K562 (cell line): ENCODE results near the gene MTFMT. TPM values are rescaled to one million over a fixed set of nuclear protein-coding genes. Genes with fewer than 3 reads are reported as not detected.
A peak's percentile ranks its signal among the peaks of the same experiment; 100 is the strongest.

Experiments
- ATAC-seq: fragments of 200-7000 bp; cut with Tn5 transposase; 3 replicates; pipeline ENCODE4 v1.9.1; 2020; ENCODE audit warnings: moderate library complexity
- BruUV-seq: library from RNA; stranded (reverse); fragments of 400-500 nt; replicated peaks from 2 replicates; lab custom pipeline; 2021; lab: Mats Ljungman, UMichigan
- CTCF ChIA-PET: fragments of 300-600 bp; formaldehyde crosslinking; extraction: SDS; loops from one replicate; lab custom pipeline; 2021; ENCODE audit warnings: low intra/inter-chr PET ratio; lab: Yijun Ruan, JAX
- POLR2A ChIA-PET: fragments of 300-600, 350-650 bp; sonication (Branson Sonifier 250); formaldehyde crosslinking; extraction: SDS; loops from one replicate; lab custom pipeline; 2021; ENCODE audit warnings: antibody characterized with exemption, inconsistent platforms; lab: Yijun Ruan, JAX
- DNase-seq, 4 experiments: peaks; one replicate each; pipeline versions ENCODE4 v3.0.0 to v3.0.0-alpha.2; 2011 to 2018; ENCODE audit warnings: low spot score in 3 of 4, mixed read lengths in 3 of 4; ENCODE audit errors: extremely low read depth in 1 of 4
- FAIRE-seq: peaks from 2 replicates; lab custom pipeline; 2011; peaks lifted over from hg19 to GRCh38; lab: Jason Lieb, UNC
- H2AFZ ChIP-seq: 2 replicates; pipeline ENCODE4 v1.6.0; 2011; ENCODE audit warnings: low read depth, low read length, control low read depth, inconsistent platforms
- H3K27ac ChIP-seq: fragments of 200-600 bp; 3 replicates; pipeline ENCODE4 v1.8.0; 2011; ENCODE audit warnings: low read depth, mild to moderate bottlenecking, control low read depth, inconsistent platforms, low read length, moderate library complexity, mixed read lengths; ENCODE audit errors: extremely low read depth
- H3K27me3 ChIP-seq, 2 experiments: fragments of 300-600 bp in 1 of 2; 2 replicates in 1 of 2; 3 replicates in 1 of 2; pipeline versions ENCODE4 v1.6.0 to v1.8.0; 2011; ENCODE audit warnings: inconsistent platforms in 2 of 2, low read length in 2 of 2, mild to moderate bottlenecking in 1 of 2, mixed read lengths in 1 of 2, moderate library complexity in 1 of 2; ENCODE audit not compliant: control insufficient read depth in 2 of 2, insufficient read depth in 2 of 2
- H3K36me3 ChIP-seq: fragments of 300-600 bp; 3 replicates; pipeline ENCODE4 v1.8.0; 2011; ENCODE audit warnings: mild to moderate bottlenecking, low read length, inconsistent platforms; ENCODE audit not compliant: control insufficient read depth, insufficient read depth
- H3K4me1 ChIP-seq, 2 experiments: fragments of 200-600 bp in 1 of 2; replicated peaks in 1 of 2; 2 replicates in 1 of 2; 3 replicates in 1 of 2; pipeline versions ENCODE4 v1.5.1 to v1.8.0; 2011; ENCODE audit warnings: inconsistent platforms in 2 of 2, low read length in 2 of 2, mild to moderate bottlenecking in 1 of 2, mixed read lengths in 1 of 2, moderate library complexity in 1 of 2; ENCODE audit not compliant: control insufficient read depth in 2 of 2, insufficient read depth in 2 of 2
- H3K4me2 ChIP-seq: 2 replicates; pipeline ENCODE4 v1.6.1; 2011; ENCODE audit warnings: low read length, control low read depth, inconsistent platforms, mixed read lengths; ENCODE audit not compliant: insufficient read depth
- H3K4me3 ChIP-seq: fragments of 200-600 bp; sonication (generic), shearing (Covaris generic); 2 replicates; pipeline ENCODE4 v1.5.1; 2016; ENCODE audit warnings: control low read depth, inconsistent platforms
- H3K79me2 ChIP-seq: fragments of 200-600 bp; 3 replicates; pipeline ENCODE4 v1.8.0; 2011; ENCODE audit warnings: low read length, inconsistent platforms; ENCODE audit not compliant: control insufficient read depth, insufficient read depth
- H3K9ac ChIP-seq, 2 experiments: 2 replicates each; pipeline versions ENCODE4 v1.6.0 to v1.6.1; 2011; ENCODE audit warnings: low read depth in 2 of 2, low read length in 2 of 2, control low read depth in 1 of 2, inconsistent platforms in 1 of 2, mild to moderate bottlenecking in 1 of 2, mixed read lengths in 1 of 2; ENCODE audit not compliant: insufficient read depth in 1 of 2
- H3K9me1 ChIP-seq: one replicate; pipeline ENCODE4 v1.6.0; 2011; ENCODE audit warnings: inconsistent platforms, mild to moderate bottlenecking, low read length, moderate library complexity; ENCODE audit not compliant: control insufficient read depth, insufficient read depth
- H3K9me3 ChIP-seq: replicated peaks from 2 replicates; pipeline ENCODE4 v1.5.1; 2011; ENCODE audit warnings: low read depth, low read length, inconsistent platforms; ENCODE audit not compliant: control insufficient read depth, insufficient read depth
- H4K20me1 ChIP-seq: replicated peaks from 2 replicates; pipeline ENCODE4 v1.6.1; 2011; ENCODE audit warnings: low read length, inconsistent platforms, mixed read lengths; ENCODE audit not compliant: control insufficient read depth, insufficient read depth
- CEBPB ChIP-seq: fragments of 450-650 bp; IDR thresholded peaks from 2 replicates; pipeline ENCODE4 v1.6.1; 2016; ENCODE audit warnings: missing genetic modification characterization, missing compliant biosample characterization
- CEBPG ChIP-seq, 3 experiments: fragments of 200-800 bp in 1 of 3; sonication (Bioruptor generic) in 1 of 3; sonication (generic) in 1 of 3; formaldehyde crosslinking in 1 of 3; IDR thresholded peaks in 2 of 3; conservative IDR thresholded peaks in 1 of 3; 2 replicates each; pipeline versions ENCODE4 v1.6.1 to v1.8.0; 2016 to 2022; ENCODE audit warnings: missing compliant biosample characterization in 2 of 3, missing genetic modification characterization in 2 of 3, mild to moderate bottlenecking in 1 of 3, missing genetic modification reagents in 1 of 3
- MAFK ChIP-seq: IDR thresholded peaks from 2 replicates; pipeline ENCODE4 v1.6.1; 2011; ENCODE audit warnings: low read length, improper control_type of control experiment
- NCOA2 ChIP-seq, 2 experiments: fragments of 450-650 bp; IDR thresholded peaks; 2 replicates each; pipeline ENCODE4 v1.6.1; 2018; ENCODE audit warnings: mild to moderate bottlenecking in 2 of 2, moderate library complexity in 1 of 2; ENCODE audit not compliant: partially characterized antibody in 2 of 2
- TSC22D4 ChIP-seq: fragments of 450-650 bp; IDR thresholded peaks from 2 replicates; pipeline ENCODE4 v1.6.1; 2016; ENCODE audit warnings: missing genetic modification characterization, missing biosample characterization, control low read depth
- WGBS: fragments of 100-300 bp; shearing (Covaris generic); methylation state at CpG from one replicate; pipeline ENCODE4 v1.1.6; 2016; ENCODE audit warnings: low coverage, mixed read lengths; ENCODE audit not compliant: insufficient coverage; ENCODE audit errors: missing lambda C conversion rate; 5-methylcytosine and 5-hydroxymethylcytosine counted together
- in situ Hi-C: fragments of 300-500 bp; cut with MboI; formaldehyde crosslinking; loops from 4 replicates; pipeline ENCODE4 v1.15.0; 2018; ENCODE audit warnings: inconsistent platforms, mixed read lengths
- intact Hi-C: fragments of 100-400 bp; cut with micrococcal nuclease; formaldehyde crosslinking; loops from 2 replicates; pipeline ENCODE4 v1.14.2; 2022
- polyA plus RNA-seq, 8 experiments: library from polyadenylated mRNA; depleted of rRNA in 4 of 8; stranded (reverse) in 5 of 8; unstranded in 3 of 8; fragments of >200 nt; fragmentation: Nextera tagmentation in 2 of 8; fragmentation: Illumina TruSeq in 1 of 8; extraction: Ambion mirVana in 2 of 8; extraction: Trizol in 1 of 8; gene quantifications; 2 replicates each; pipeline versions ENCODE4 v1.2.1 to v1.2.3, GENCODE V29; 2011 to 2014; ENCODE audit warnings: inconsistent platforms in 1 of 8, missing spikeins in 1 of 8
- total RNA-seq, 7 experiments: library from RNA; depleted of rRNA in 6 of 7; stranded (reverse); fragments of >200 nt in 6 of 7; fragmentation: Illumina TruSeq in 2 of 7; extraction: Trizol in 2 of 7; gene quantifications; 2 replicates each; pipeline versions ENCODE4 v1.2.1 to v1.2.3, GENCODE V29; 2011 to 2021; ENCODE audit warnings: low replicate concordance in 1 of 7

The MTFMT gene
- total and polyA plus RNA-seq, 9 of the 15 experiments (the other 6 are each of a cell fraction or from before 2014, with no cell fraction given) = 1.4 to 31.1 (median 16.2) TPM

DNA sequence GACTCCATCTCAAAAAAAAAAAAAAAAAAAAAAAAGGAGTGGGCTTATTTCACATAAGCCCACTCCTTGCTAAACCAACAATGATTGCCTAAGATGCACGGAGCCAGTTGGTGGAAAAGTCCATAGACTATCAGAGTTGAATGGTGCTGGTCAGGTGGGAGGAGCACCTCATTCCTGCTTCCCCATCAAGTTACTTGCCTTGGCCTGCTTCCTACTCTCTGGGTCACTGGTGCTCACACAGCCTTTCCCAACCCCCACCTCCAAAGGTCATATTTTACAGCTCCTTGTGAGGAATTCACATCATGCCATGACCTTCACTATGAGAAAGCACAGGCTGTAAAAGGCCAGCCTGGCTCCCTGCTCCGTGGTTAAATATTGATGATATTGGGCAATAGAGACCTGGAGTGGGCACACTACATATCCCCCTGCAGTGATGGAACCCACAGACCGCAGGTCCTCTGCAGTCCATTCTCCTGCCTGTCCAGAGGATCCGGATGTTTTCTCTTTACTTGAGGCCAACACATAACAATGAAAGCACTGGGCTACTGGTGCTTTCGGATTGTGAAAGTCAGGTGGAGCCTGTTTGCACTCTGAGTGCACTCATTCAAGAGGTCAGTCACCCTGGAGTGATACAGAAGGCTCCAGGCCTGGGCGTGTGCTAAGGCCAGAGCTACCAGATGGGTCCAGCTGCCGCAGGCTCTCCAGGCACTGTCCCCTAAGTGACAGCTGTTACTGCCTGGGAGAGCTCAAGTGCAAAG is 15.5 kb upstream of the MTFMT start, which contains the start of gene SLC51B:
Gene SLC51B, plus strand, starts transcription at position 664 of the 758 bp plus-strand sequence. CDS start 4,618 bp downstream, outside the sequence.
- Histone ChIP-seq H3K36me3 (no peaks in the 10 kb centered on the region), H3K79me2 (no peaks in the 10 kb centered on the region), H3K4me1 (peaks cover 5 to 9% of the 10 kb centered on the region in 2 experiments; a peak in 3 of 5 replicates), H3K27me3 (peaks cover 0 to 8% of the 10 kb centered on the region in 2 experiments; a peak in 2 of 5 replicates), H3K9me3 (no peaks in the 10 kb centered on the region; the same call in 1 of the 2 replicates), H3K4me2 (no peak within 1 kb of the TSS), H3K27ac (no peak within 1 kb of the TSS), H4K20me1 (no peaks in the 10 kb centered on the region), H3K9ac (no peak within 1 kb of the TSS), H3K9me1 (no peaks in the 10 kb centered on the region), H3K4me3 (no peak within 1 kb of the TSS), H2AFZ (no peak within 1 kb of the TSS)
- POLR2A ChIA-PET = interaction anchor here (1.6 kb wide), 1 partner anchor 10 kb away, joined by 3 read pairs; no protein-coding TSS in a partner anchor
- in situ Hi-C loops (no loop called here), intact Hi-C loops (no loop called here)
- FAIRE-seq (no peak), ATAC-seq (peak; percentile 22; the same call in 1 of the 3 replicates), DNase-seq (peak in 1 of 4 experiments; percentile 18)
- CTCF ChIA-PET = no interaction called here
- 30% methylated on average over 7 of the region's 7 CpGs for WGBS
- no TSS peak for BruUV-seq
- TF ChIP-seq CEBPB = 0 out of 2 replicates have a peak, but pooled peaks have one; percentile 29
- no peak for TF ChIP-seq TSC22D4 (tag)
- TF ChIP-seq NCOA2 (IDR thresholded peaks at IDR 0.05; ENCODE audit: partially characterized antibody in 2 of 2) = no peak
- TF ChIP-seq MAFK = no peak
- TF ChIP-seq CEBPG (CRISPR knock-in tag; IDR thresholded peaks at IDR 0.05) = 0 out of 2 replicates have a peak, but pooled peaks have one; percentile 26
- 0 out of 4 replicates have a peak, but pooled peaks have one; percentile 9 to 29 for TF ChIP-seq CEBPG (tag; conservative IDR thresholded peaks at IDR 0.05 in 1 of 2, IDR thresholded peaks at IDR 0.05 in 1 of 2)
